K562 (cell line): ENCODE measurements around the gene PIK3C2A. TPM values are rescaled to one million over a fixed set of nuclear protein-coding genes. Genes with fewer than 3 reads are reported as not detected.
A peak's percentile ranks its signal among the peaks of the same experiment; 100 is the strongest.

Experiments used
- BMI1 ChIP-seq: fragments of 150-350 bp; IDR thresholded peaks from 2 replicates; pipeline ENCODE4 v1.6.1; 2014; ENCODE audit warnings: low read length
- CBX8 ChIP-seq: fragments of 200-600 bp; sonication (generic); IDR thresholded peaks from 2 replicates; pipeline ENCODE4 v1.6.1; 2012; ENCODE audit warnings: borderline replicate concordance, mixed run types, low read depth, mild to moderate bottlenecking, moderate library complexity, mixed read lengths, low read length, control low read depth, inconsistent platforms; ENCODE audit not compliant: poor library complexity, severe bottlenecking; ENCODE audit errors: extremely low read depth
- CHD4 ChIP-seq: fragments of 200-600 bp; sonication (generic); IDR thresholded peaks from 3 replicates; pipeline ENCODE4 v1.6.1; 2012; ENCODE audit warnings: low read depth, mild to moderate bottlenecking, mixed read lengths, low read length, inconsistent platforms; ENCODE audit not compliant: insufficient read depth, insufficient replicate concordance, poor library complexity, severe bottlenecking
- GATA2 ChIP-seq: sonication (generic); formaldehyde crosslinking; IDR thresholded peaks from 2 replicates; pipeline ENCODE4 v1.4.0; 2020; ENCODE audit warnings: mild to moderate bottlenecking, missing genetic modification reagents
- HLTF ChIP-seq: fragments of 450-650 bp; IDR thresholded peaks from 2 replicates; pipeline ENCODE4 v1.6.1; 2016
- MAFF ChIP-seq: IDR thresholded peaks from 2 replicates; pipeline ENCODE4 v1.6.1; 2012; ENCODE audit warnings: low read length, improper control_type of control experiment
- NBN ChIP-seq: fragments of 450-650 bp; IDR thresholded peaks from 2 replicates; pipeline ENCODE4 v1.6.1; 2016; ENCODE audit warnings: low read depth, mild to moderate bottlenecking
- NONO ChIP-seq, 2 experiments: fragments of 200-400 bp in 1 of 2; fragments of 450-650 bp in 1 of 2; formaldehyde crosslinking in 1 of 2; IDR thresholded peaks; 2 replicates each; pipeline ENCODE4 v1.6.1; 2017; ENCODE audit warnings: low read depth in 2 of 2, mild to moderate bottlenecking in 2 of 2, moderate library complexity in 2 of 2, low read length in 1 of 2
- NR1H2 ChIP-seq: sonication (generic); formaldehyde crosslinking; IDR thresholded peaks from 2 replicates; pipeline ENCODE4 v1.4.0; 2020; ENCODE audit warnings: mild to moderate bottlenecking, missing genetic modification reagents
- NR2F6 ChIP-seq: fragments of 450-650 bp; formaldehyde crosslinking; IDR thresholded peaks from 2 replicates; pipeline ENCODE4 v1.4.0; 2020; ENCODE audit warnings: mild to moderate bottlenecking
- NRF1 ChIP-seq, 2 experiments: fragments of 450-650 bp; IDR thresholded peaks in 1 of 2; conservative IDR thresholded peaks in 1 of 2; 2 replicates each; pipeline ENCODE4 v1.6.1; 2014; ENCODE audit warnings: mild to moderate bottlenecking in 2 of 2
- PHTF2 ChIP-seq: fragments of 250-450 bp; sonication (Bioruptor Pico); IDR thresholded peaks from 2 replicates; pipeline ENCODE4 v1.5.0; 2021; ENCODE audit warnings: mild to moderate bottlenecking
- PML ChIP-seq: IDR thresholded peaks from 2 replicates; pipeline ENCODE4 v1.6.1; 2012; ENCODE audit warnings: low read length, inconsistent platforms
- SMARCB1 ChIP-seq: IDR thresholded peaks from 2 replicates; pipeline ENCODE4 v1.6.1; 2011; ENCODE audit warnings: improper control_type of control experiment, low read depth; ENCODE audit not compliant: insufficient read length
- SMC3 ChIP-seq: conservative IDR thresholded peaks from 2 replicates; pipeline ENCODE4 v1.6.1; 2011; ENCODE audit warnings: low read depth, low read length, improper control_type of control experiment; ENCODE audit not compliant: insufficient read depth
- ZFP30 ChIP-seq: fragments of 250-450 bp; sonication (Bioruptor Pico); IDR thresholded peaks from 2 replicates; pipeline ENCODE4 v1.8.0; 2022; ENCODE audit warnings: moderate library complexity, mild to moderate bottlenecking, inconsistent platforms, borderline replicate concordance
- ZFPM2 ChIP-seq: fragments of 250-450 bp; sonication (Bioruptor Pico); IDR thresholded peaks from 2 replicates; pipeline ENCODE4 v1.5.1; 2022; ENCODE audit warnings: mild to moderate bottlenecking
- ZNF140 ChIP-seq: fragments of 250-450 bp; sonication (Bioruptor Pico); IDR thresholded peaks from 2 replicates; pipeline ENCODE4 v1.8.0; 2021; ENCODE audit warnings: moderate library complexity, mild to moderate bottlenecking, inconsistent platforms
- ZNF282 ChIP-seq: sonication (generic); formaldehyde crosslinking; IDR thresholded peaks from 2 replicates; pipeline ENCODE4 v1.8.1; 2023; ENCODE audit warnings: missing genetic modification reagents
- polyA plus RNA-seq, 8 experiments: library from polyadenylated mRNA; depleted of rRNA in 4 of 8; stranded (reverse) in 5 of 8; unstranded in 3 of 8; fragments of >200 nt; fragmentation: Nextera tagmentation in 2 of 8; fragmentation: Illumina TruSeq in 1 of 8; extraction: Ambion mirVana in 2 of 8; extraction: Trizol in 1 of 8; gene quantifications; 2 replicates each; pipeline versions ENCODE4 v1.2.1 to v1.2.3, GENCODE V29; 2011 to 2014; ENCODE audit warnings: inconsistent platforms in 1 of 8, missing spikeins in 1 of 8
- total RNA-seq, 7 experiments: library from RNA; depleted of rRNA in 6 of 7; stranded (reverse); fragments of >200 nt in 6 of 7; fragmentation: Illumina TruSeq in 2 of 7; extraction: Trizol in 2 of 7; gene quantifications; 2 replicates each; pipeline versions ENCODE4 v1.2.1 to v1.2.3, GENCODE V29; 2011 to 2021; ENCODE audit warnings: low replicate concordance in 1 of 7
- TF ChIP-seq, protein P1 (sequence below): fragments of 250-450 bp; sonication (Bioruptor Pico); IDR thresholded peaks from 2 replicates; pipeline ENCODE4 v1.8.0; 2021; ENCODE audit warnings: mild to moderate bottlenecking, moderate library complexity
- TF ChIP-seq, protein P2 (sequence below): fragments of 450-650 bp; formaldehyde crosslinking; IDR thresholded peaks from 2 replicates; pipeline ENCODE4 v1.4.0; 2022; ENCODE audit warnings: missing genetic modification characterization
- TF ChIP-seq, protein P3 (sequence below): fragments of 450-650 bp; IDR thresholded peaks from 2 replicates; pipeline ENCODE4 v1.6.1; 2016; ENCODE audit warnings: missing biosample characterization, missing genetic modification characterization

Gene PIK3C2A
- total and polyA plus RNA-seq, 9 of the 15 experiments (the other 6 are each of a cell fraction or from before 2014, with no cell fraction given): 3.1 to 25.2 (median 15.6) TPM

DNA sequence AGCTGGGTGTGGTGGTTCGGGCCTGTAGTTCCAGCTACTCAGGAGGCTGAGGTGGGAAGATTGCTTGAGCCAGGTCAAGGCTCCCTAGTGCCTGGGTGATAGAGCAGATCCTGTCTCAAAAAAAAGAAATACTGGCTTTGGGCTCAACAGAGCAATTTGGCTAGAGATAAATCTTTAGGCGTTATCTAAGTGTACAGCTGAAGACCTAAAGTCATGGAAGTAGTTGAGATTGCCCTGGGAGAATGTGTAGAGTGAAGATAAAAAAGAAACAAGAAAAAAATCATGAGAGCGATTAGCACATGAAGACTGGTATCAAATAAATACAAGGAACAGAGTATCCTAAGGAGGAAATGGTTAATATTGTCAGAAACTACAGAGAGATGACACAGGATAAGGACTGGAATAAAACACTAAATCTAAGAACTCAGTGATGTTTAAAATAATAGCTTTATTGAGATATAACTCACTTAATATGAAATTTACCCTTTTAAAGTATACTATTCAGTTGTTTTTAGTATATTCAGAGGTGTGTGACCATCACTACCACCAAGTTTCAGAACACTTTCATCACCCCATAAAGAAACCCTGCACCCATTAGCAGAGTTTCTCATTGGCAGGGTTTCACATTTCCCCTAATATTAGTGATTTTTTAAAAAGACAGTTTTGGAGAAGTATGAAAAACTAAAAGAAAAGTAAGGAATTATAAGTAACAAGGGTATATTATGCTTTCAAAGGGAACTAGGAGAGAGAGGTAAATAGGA is 20.7 kb downstream of the PIK3C2A start (continued):
- TF ChIP-seq, protein P1, sequence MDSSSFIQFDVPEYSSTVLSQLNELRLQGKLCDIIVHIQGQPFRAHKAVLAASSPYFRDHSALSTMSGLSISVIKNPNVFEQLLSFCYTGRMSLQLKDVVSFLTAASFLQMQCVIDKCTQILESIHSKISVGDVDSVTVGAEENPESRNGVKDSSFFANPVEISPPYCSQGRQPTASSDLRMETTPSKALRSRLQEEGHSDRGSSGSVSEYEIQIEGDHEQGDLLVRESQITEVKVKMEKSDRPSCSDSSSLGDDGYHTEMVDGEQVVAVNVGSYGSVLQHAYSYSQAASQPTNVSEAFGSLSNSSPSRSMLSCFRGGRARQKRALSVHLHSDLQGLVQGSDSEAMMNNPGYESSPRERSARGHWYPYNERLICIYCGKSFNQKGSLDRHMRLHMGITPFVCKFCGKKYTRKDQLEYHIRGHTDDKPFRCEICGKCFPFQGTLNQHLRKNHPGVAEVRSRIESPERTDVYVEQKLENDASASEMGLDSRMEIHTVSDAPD: no peak
- TF ChIP-seq NBN: peak; percentile 97
- TF ChIP-seq HLTF: peak; percentile 92; the same call in 1 of the 2 replicates
- no peak for TF ChIP-seq NRF1 (conservative IDR thresholded peaks at IDR 0.05 in 1 of 2, IDR thresholded peaks at IDR 0.05 in 1 of 2)
- TF ChIP-seq ZNF282 (CRISPR knock-in tag): no peak
- peak; percentile 99 for TF ChIP-seq PML
- TF ChIP-seq GATA2 (CRISPR knock-in tag): peak; percentile 96
- TF ChIP-seq NR2F6: no peak
- TF ChIP-seq ZFP30 (CRISPR knock-in tag): 0 out of 2 replicates have a peak, but pooled peaks have one; percentile 10
- TF ChIP-seq ZFPM2 (CRISPR knock-in tag): no peak
- TF ChIP-seq, protein P2, sequence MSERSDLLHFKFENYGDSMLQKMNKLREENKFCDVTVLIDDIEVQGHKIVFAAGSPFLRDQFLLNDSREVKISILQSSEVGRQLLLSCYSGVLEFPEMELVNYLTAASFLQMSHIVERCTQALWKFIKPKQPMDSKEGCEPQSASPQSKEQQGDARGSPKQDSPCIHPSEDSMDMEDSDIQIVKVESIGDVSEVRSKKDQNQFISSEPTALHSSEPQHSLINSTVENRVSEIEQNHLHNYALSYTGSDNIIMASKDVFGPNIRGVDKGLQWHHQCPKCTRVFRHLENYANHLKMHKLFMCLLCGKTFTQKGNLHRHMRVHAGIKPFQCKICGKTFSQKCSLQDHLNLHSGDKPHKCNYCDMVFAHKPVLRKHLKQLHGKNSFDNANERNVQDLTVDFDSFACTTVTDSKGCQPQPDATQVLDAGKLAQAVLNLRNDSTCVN (CRISPR knock-in tag): peak; percentile 89; the same call in 1 of the 2 replicates
- TF ChIP-seq PHTF2: no peak
- no peak for TF ChIP-seq SMARCB1
- no peak for TF ChIP-seq CHD4
- no peak for TF ChIP-seq SMC3
- no peak for TF ChIP-seq BMI1
- TF ChIP-seq MAFF: no peak
- TF ChIP-seq, protein P3, sequence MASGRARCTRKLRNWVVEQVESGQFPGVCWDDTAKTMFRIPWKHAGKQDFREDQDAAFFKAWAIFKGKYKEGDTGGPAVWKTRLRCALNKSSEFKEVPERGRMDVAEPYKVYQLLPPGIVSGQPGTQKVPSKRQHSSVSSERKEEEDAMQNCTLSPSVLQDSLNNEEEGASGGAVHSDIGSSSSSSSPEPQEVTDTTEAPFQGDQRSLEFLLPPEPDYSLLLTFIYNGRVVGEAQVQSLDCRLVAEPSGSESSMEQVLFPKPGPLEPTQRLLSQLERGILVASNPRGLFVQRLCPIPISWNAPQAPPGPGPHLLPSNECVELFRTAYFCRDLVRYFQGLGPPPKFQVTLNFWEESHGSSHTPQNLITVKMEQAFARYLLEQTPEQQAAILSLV (tag): no peak
- no peak for TF ChIP-seq NR1H2 (CRISPR knock-in tag)
- TF ChIP-seq ZNF140 (CRISPR knock-in tag): no peak
- no peak for TF ChIP-seq CBX8
- TF ChIP-seq NONO (IDR thresholded peaks at IDR 0.05; ENCODE audit: low read depth in 2 of 2, low read length in 1 of 2): peak in 1 of 2 experiments; percentile 79; a peak in 1 of 4 replicates
